ENCODE measurements around the gene PRELP. TPM values are rescaled to one million over a fixed set of nuclear protein-coding genes. Genes with fewer than 3 reads are reported as not detected.

Gene PRELP
- total and polyA plus RNA-seq, 2 donors: 0.09 to 7.5 TPM

DNA sequence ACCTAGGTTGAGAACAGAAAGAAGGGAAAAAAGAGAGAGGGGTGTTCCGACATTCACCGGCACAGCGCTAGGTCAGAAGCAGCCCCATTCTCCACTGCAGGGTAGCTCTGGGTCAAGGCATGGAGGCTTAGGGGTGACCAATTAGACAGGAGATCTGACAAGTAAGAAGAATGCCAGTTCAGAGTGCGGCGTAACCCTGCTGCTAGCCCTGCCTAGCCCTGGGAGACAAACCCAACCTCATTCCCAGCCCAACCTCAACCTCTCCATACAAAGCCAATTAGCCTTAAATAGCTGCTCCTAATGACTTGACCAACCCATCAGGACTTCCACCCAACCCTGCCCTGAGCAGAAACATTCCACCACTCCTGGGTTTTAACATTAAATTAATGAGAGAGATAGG is 3.4 kb downstream of the PRELP start:
- peaks cover 0 to 6% of the 10 kb centered on the region in 2 donors for H3K4me1 ChIP-seq (ENCODE audit: control insufficient read depth in 2 of 2, insufficient read depth in 2 of 2, low read length in 2 of 2)
- no peaks in the 10 kb centered on the region for H3K36me3 ChIP-seq (ENCODE audit: control insufficient read depth in 2 of 2, insufficient read depth in 2 of 2, low read length in 1 of 2)

DNA sequence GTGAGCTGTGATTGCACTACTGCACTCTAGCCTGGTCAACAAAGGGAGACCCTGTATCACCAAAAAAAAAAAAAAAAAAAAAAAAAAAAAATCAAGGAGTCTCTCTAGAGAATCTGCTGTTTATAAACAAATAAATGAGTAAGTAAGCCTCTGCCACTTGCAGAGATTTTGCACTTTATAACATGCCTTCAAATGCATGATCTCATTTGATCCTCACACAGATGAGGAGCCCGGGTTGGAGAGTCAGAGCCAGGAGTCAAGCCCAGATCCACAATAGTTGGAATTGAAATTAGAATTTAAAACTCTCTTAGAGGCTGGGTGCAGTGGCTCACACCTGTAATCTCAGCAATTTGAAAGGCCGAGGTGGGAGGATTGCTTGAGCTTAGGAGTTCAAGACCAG is 4.0 kb downstream of the PRELP start:
- H3K4me3 ChIP-seq (ENCODE audit: low read length in 2 of 2): no peak overlapping the region
- H3K9me3 ChIP-seq (ENCODE audit: control insufficient read depth in 2 of 2, insufficient read depth in 1 of 2, low read length in 1 of 2): no peaks in the 10 kb centered on the region
- peaks cover 0 to 17% of the 10 kb centered on the region in 2 donors for H3K27me3 ChIP-seq (ENCODE audit: control insufficient read depth in 2 of 2, insufficient read depth in 1 of 2, low read length in 1 of 2)
- H3K27ac ChIP-seq (ENCODE audit: low read depth in 1 of 2, low read length in 1 of 2): no peak overlapping the region
- no peak for DNase-seq (ENCODE audit: low read depth in 6 of 9, low spot score in 9 of 9)
- WGBS: 96% methylated on average over 2 of the region's 2 CpGs
- H3K36me3 ChIP-seq (ENCODE audit: control insufficient read depth in 2 of 2, insufficient read depth in 2 of 2, low read length in 1 of 2): no peaks in the 10 kb centered on the region
- H3K4me1 ChIP-seq (ENCODE audit: control insufficient read depth in 2 of 2, insufficient read depth in 2 of 2, low read length in 2 of 2): peaks cover 0 to 6% of the 10 kb centered on the region in 2 donors

More for the DNA sequence above, 3.4 kb downstream of the PRELP start:
- H3K4me3 ChIP-seq (ENCODE audit: low read length in 2 of 2): no peak overlapping the region
- peaks cover 0 to 17% of the 10 kb centered on the region in 2 donors for H3K27me3 ChIP-seq (ENCODE audit: control insufficient read depth in 2 of 2, insufficient read depth in 1 of 2, low read length in 1 of 2)
- WGBS: 97% methylated on average over 5 of the region's 5 CpGs
- H3K27ac ChIP-seq (ENCODE audit: low read depth in 1 of 2, low read length in 1 of 2): no peak overlapping the region
- no peak for DNase-seq (ENCODE audit: low read depth in 6 of 9, low spot score in 9 of 9)
- H3K9me3 ChIP-seq (ENCODE audit: control insufficient read depth in 2 of 2, insufficient read depth in 1 of 2, low read length in 1 of 2): no peaks in the 10 kb centered on the region

DNA sequence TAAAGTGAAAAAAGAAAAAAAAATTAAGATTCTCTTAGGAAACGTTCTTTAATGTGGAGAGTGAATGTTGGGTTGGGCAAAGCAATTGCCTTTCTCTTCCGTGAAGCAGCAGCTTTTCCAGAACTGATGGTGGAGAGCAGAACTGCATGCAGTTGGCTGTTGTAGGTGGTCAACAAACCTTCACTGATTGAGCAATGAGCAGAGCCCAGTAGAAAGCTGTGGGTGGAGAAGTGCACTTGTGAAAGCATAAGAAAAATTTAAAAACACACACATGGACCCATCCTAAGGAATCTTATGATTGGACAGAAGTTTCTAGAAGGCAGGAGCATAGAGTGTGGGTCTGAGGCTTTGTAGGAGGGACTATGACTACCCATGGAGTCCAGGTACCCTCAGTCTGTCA is 4.5 kb downstream of the PRELP start:
- no peak for DNase-seq (ENCODE audit: low read depth in 6 of 9, low spot score in 9 of 9)
- no peaks in the 10 kb centered on the region for H3K9me3 ChIP-seq (ENCODE audit: control insufficient read depth in 2 of 2, insufficient read depth in 1 of 2, low read length in 1 of 2)
- peaks cover 0 to 15% of the 10 kb centered on the region in 2 donors for H3K27me3 ChIP-seq (ENCODE audit: control insufficient read depth in 2 of 2, insufficient read depth in 1 of 2, low read length in 1 of 2)
- H3K36me3 ChIP-seq (ENCODE audit: control insufficient read depth in 2 of 2, insufficient read depth in 2 of 2, low read length in 1 of 2): no peaks in the 10 kb centered on the region
- H3K4me3 ChIP-seq (ENCODE audit: low read length in 2 of 2): no peak overlapping the region
- peaks cover 0 to 6% of the 10 kb centered on the region in 2 donors for H3K4me1 ChIP-seq (ENCODE audit: control insufficient read depth in 2 of 2, insufficient read depth in 2 of 2, low read length in 2 of 2)
- no peak overlapping the region for H3K27ac ChIP-seq (ENCODE audit: low read depth in 1 of 2, low read length in 1 of 2)
- WGBS: 90% methylated on average over 2 of the region's 2 CpGs

DNA sequence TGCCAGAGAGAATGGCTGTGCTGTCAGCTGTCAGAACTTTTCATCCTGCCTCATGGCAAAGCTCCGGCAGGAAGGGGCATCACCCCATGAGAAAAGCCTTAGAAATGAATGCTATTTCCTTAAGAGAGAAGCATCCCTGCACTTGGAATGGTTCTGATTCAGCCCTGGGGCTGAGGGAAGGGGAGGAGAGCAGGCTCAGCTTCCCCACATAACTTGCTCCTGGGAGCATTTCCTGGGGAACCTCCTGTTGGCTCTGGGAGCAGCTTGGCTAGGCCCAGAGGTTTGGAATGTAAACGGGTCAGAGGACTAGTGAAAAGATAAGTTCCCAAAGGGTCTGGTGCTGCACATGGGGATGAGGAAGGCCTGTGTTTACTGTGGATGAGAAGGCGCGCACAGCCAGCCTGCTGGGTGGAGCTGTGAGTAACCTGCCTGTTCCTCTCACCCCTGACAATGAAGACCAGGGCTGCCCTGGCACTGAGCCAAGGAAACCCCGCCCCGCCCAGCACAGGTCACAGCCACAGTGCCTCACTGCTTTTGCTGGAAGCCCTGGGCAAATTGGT is 5.0 kb downstream of the PRELP start:
- 82% methylated on average over 6 of the region's 6 CpGs for WGBS
- peaks cover 0 to 14% of the 10 kb centered on the region in 2 donors for H3K27me3 ChIP-seq (ENCODE audit: control insufficient read depth in 2 of 2, insufficient read depth in 1 of 2, low read length in 1 of 2)
- no peak overlapping the region for H3K4me3 ChIP-seq (ENCODE audit: low read length in 2 of 2)
- no peaks in the 10 kb centered on the region for H3K9me3 ChIP-seq (ENCODE audit: control insufficient read depth in 2 of 2, insufficient read depth in 1 of 2, low read length in 1 of 2)
- peaks cover 0 to 6% of the 10 kb centered on the region in 2 donors for H3K4me1 ChIP-seq (ENCODE audit: control insufficient read depth in 2 of 2, insufficient read depth in 2 of 2, low read length in 2 of 2)
- H3K36me3 ChIP-seq (ENCODE audit: control insufficient read depth in 2 of 2, insufficient read depth in 2 of 2, low read length in 1 of 2): no peaks in the 10 kb centered on the region
- DNase-seq (ENCODE audit: low read depth in 6 of 9, low spot score in 9 of 9): peak in 1 of 9 donors; percentile 18
- H3K27ac ChIP-seq (ENCODE audit: low read depth in 1 of 2, low read length in 1 of 2): no peak overlapping the region

DNA sequence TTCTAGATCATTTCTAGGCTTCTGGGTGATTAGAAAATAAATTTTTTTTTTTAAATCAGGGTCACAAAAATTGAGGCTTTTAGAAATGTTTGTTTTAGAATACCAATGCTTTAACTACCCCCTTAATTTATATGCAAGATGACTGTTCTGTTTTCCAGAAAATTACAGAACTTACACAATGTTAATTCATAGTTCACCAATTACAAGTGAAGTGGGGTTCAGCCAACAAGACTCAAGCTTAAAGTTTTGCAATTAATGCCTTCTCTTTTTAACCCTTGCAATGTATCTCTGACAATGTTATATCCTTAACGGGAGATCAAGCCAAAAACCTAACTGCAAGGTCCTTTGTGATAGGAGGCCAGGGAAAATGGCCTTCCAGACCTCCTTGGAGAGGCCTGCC is 5.6 kb downstream of the PRELP start:
- H3K27ac ChIP-seq (ENCODE audit: low read depth in 1 of 2, low read length in 1 of 2): no peak overlapping the region
- 92% methylated on average over 1 of the region's 1 CpG for WGBS

DNA sequence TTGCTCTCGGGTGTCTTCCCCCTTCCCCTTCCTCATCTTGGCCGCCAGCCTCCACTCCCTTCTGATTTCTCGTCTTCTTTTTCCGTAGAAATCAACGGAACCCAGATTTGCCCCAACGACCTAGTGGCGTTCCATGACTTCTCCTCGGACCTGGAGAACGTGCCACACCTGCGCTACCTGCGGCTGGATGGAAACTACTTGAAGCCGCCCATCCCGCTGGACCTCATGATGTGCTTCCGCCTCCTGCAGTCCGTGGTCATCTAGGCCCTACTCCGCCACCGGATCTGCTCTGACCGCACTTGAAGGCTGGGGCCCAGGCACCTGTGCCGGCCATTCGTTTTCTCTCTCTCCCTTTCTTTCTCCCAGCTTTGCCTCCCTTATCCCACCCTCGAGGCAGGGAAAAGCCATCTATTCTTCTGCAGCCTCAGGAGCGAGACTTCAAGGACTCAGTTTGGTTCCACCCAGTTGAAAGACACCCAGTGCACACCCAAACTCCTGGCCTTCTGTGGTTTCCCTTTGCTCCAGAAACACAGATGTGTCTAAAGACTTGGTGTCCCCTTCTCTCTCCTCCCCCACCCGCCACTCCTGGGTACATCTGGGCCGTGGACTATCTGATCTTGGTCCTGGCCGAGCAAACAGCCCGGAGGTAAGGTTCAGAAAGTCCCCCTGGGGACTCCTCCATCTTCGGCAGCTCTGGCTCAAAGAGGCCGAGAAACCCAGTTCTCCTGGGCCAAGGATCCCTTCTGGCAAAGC is 11.2 kb downstream of the PRELP start:
- Histone ChIP-seq H3K36me3 (ENCODE audit: control insufficient read depth in 2 of 2, insufficient read depth in 2 of 2, low read length in 1 of 2) (no peaks in the 10 kb centered on the region), H3K4me1 (ENCODE audit: control insufficient read depth in 2 of 2, insufficient read depth in 2 of 2, low read length in 2 of 2) (peaks cover 3 to 13% of the 10 kb centered on the region in 2 donors), H3K27ac (ENCODE audit: low read depth in 1 of 2, low read length in 1 of 2) (peak overlapping the region in 1 of 2 donors; percentile 37), H3K27me3 (ENCODE audit: control insufficient read depth in 2 of 2, insufficient read depth in 1 of 2, low read length in 1 of 2) (peaks cover 0 to 2% of the 10 kb centered on the region in 2 donors), H3K9me3 (ENCODE audit: control insufficient read depth in 2 of 2, insufficient read depth in 1 of 2, low read length in 1 of 2) (no peaks in the 10 kb centered on the region), H3K4me3 (ENCODE audit: low read length in 2 of 2) (peak overlapping the region in 1 of 2 donors; percentile 36)
- WGBS: 96% methylated on average over 28 of the region's 28 CpGs
- DNase-seq (ENCODE audit: low read depth in 6 of 9, low spot score in 9 of 9): no peak

More for the DNA sequence above, 5.6 kb downstream of the PRELP start:
- Histone ChIP-seq H3K4me1 (ENCODE audit: control insufficient read depth in 2 of 2, insufficient read depth in 2 of 2, low read length in 2 of 2) (peaks cover 0 to 6% of the 10 kb centered on the region in 2 donors), H3K27me3 (ENCODE audit: control insufficient read depth in 2 of 2, insufficient read depth in 1 of 2, low read length in 1 of 2) (peaks cover 0 to 14% of the 10 kb centered on the region in 2 donors), H3K9me3 (ENCODE audit: control insufficient read depth in 2 of 2, insufficient read depth in 1 of 2, low read length in 1 of 2) (no peaks in the 10 kb centered on the region), H3K36me3 (ENCODE audit: control insufficient read depth in 2 of 2, insufficient read depth in 2 of 2, low read length in 1 of 2) (no peaks in the 10 kb centered on the region), H3K4me3 (ENCODE audit: low read length in 2 of 2) (no peak overlapping the region)
- DNase-seq (ENCODE audit: low read depth in 6 of 9, low spot score in 9 of 9): no peak

DNA sequence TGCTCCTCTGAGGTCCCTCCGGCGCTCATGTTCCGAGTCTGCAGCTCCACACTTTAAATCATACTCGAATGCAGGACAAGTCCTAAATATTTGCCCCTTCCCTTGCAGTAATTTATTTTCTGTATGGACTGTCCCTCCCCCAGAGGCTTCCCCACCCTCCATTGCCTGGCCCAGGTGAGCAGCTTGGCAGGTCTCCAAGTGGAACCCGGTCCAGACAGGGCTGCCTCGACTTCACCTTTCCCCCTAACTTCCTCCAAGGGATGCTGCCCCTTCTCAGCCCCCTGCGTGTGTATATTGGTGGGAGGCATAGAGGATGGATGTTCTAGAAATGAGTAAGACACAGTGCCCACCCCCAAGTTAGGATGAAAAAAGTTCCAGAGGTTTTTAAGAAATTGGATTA is 12.9 kb downstream of the PRELP start:
- Histone ChIP-seq H3K27ac (ENCODE audit: low read depth in 1 of 2, low read length in 1 of 2) (no peak overlapping the region), H3K9me3 (ENCODE audit: control insufficient read depth in 2 of 2, insufficient read depth in 1 of 2, low read length in 1 of 2) (no peaks in the 10 kb centered on the region), H3K4me3 (ENCODE audit: low read length in 2 of 2) (no peak overlapping the region), H3K27me3 (ENCODE audit: control insufficient read depth in 2 of 2, insufficient read depth in 1 of 2, low read length in 1 of 2) (peaks cover 0 to 3% of the 10 kb centered on the region in 2 donors), H3K4me1 (ENCODE audit: control insufficient read depth in 2 of 2, insufficient read depth in 2 of 2, low read length in 2 of 2) (peaks cover 3 to 13% of the 10 kb centered on the region in 2 donors), H3K36me3 (ENCODE audit: control insufficient read depth in 2 of 2, insufficient read depth in 2 of 2, low read length in 1 of 2) (no peaks in the 10 kb centered on the region)
- 92% methylated on average over 7 of the region's 7 CpGs for WGBS
- DNase-seq (ENCODE audit: low read depth in 6 of 9, low spot score in 9 of 9): no peak

DNA sequence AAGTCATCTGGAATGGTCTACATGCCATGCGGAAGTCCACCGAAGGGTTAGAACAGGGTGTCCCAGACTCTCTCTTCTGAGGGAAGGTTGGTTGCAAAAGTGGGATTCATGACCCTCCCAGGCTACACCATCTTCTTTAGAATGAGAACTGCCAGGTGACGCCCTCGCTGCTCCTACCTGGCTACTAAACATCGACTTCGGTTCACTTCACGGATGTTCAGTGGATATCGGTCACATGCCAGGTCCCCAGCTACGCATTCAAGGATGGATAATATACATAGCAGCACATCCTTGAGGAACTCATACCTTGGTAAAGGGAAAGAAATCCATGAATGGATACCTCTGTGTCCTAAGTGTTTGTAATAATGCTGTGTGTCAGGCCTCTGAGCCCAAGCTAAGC is 15.0 kb downstream of the PRELP start:
- H3K4me3 ChIP-seq (ENCODE audit: low read length in 2 of 2): no peak overlapping the region
- DNase-seq (ENCODE audit: low read depth in 6 of 9, low spot score in 9 of 9): no peak
- no peaks in the 10 kb centered on the region for H3K36me3 ChIP-seq (ENCODE audit: control insufficient read depth in 2 of 2, insufficient read depth in 2 of 2, low read length in 1 of 2)
- no peak overlapping the region for H3K27ac ChIP-seq (ENCODE audit: low read depth in 1 of 2, low read length in 1 of 2)
- 98% methylated on average over 9 of the region's 9 CpGs for whole genome bisulfite sequencing
- no peaks in the 10 kb centered on the region for H3K9me3 ChIP-seq (ENCODE audit: control insufficient read depth in 2 of 2, insufficient read depth in 1 of 2, low read length in 1 of 2)
- H3K4me1 ChIP-seq (ENCODE audit: control insufficient read depth in 2 of 2, insufficient read depth in 2 of 2, low read length in 2 of 2): peaks cover 3 to 13% of the 10 kb centered on the region in 2 donors
- H3K27me3 ChIP-seq (ENCODE audit: control insufficient read depth in 2 of 2, insufficient read depth in 1 of 2, low read length in 1 of 2): peaks cover 0 to 7% of the 10 kb centered on the region in 2 donors

DNA sequence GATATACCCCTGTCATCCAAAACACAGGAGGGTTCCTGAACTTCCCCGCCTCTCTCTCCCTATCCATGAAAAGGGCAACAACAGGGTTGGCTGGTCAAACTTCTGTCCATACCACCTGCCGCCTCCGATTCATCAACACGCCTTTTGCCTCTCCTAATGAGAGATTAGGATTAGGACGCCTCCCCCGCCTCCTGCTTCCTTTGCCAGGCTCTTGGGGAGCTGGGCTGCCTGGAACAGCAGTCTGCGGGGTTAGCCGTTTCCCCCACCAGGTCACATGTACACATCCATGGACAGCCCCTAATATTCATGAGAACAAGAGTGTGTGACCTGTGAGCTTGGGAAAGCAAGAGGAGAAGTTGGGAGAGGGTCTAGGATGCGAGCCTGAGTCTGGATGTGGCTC is 16.1 kb downstream of the PRELP start:
- Histone ChIP-seq H3K36me3 (ENCODE audit: control insufficient read depth in 2 of 2, insufficient read depth in 2 of 2, low read length in 1 of 2) (no peaks in the 10 kb centered on the region), H3K4me3 (ENCODE audit: low read length in 2 of 2) (no peak overlapping the region), H3K4me1 (ENCODE audit: control insufficient read depth in 2 of 2, insufficient read depth in 2 of 2, low read length in 2 of 2) (peaks cover 3 to 13% of the 10 kb centered on the region in 2 donors), H3K27ac (ENCODE audit: low read depth in 1 of 2, low read length in 1 of 2) (no peak overlapping the region), H3K9me3 (ENCODE audit: control insufficient read depth in 2 of 2, insufficient read depth in 1 of 2, low read length in 1 of 2) (no peaks in the 10 kb centered on the region), H3K27me3 (ENCODE audit: control insufficient read depth in 2 of 2, insufficient read depth in 1 of 2, low read length in 1 of 2) (peaks cover 0 to 7% of the 10 kb centered on the region in 2 donors)
- DNase-seq (ENCODE audit: low read depth in 6 of 9, low spot score in 9 of 9): no peak
- 93% methylated on average over 9 of the region's 9 CpGs for WGBS
